HEK293 (cell line): ENCODE results near the gene C8G.
A peak's percentile ranks its signal among the peaks of the same experiment; 100 is the strongest.

Experiments
- CTCF ChIA-PET: fragments of 350-600 bp; formaldehyde crosslinking; extraction: SDS; loops from one replicate; lab custom pipeline; 2021; ENCODE audit warnings: antibody characterized with exemption; lab: Yijun Ruan, JAX
- POLR2A ChIA-PET: fragments of 300-600 bp; formaldehyde crosslinking; extraction: SDS; loops from one replicate; lab custom pipeline; 2020; ENCODE audit warnings: antibody characterized with exemption, inconsistent platforms; lab: Yijun Ruan, JAX
- H3K27ac ChIP-seq: fragments of 200-500 bp; sonication (Bioruptor generic); 2 replicates; pipeline ENCODE4 v1.5.1; 2014; ENCODE audit warnings: low read depth, low read length, control low read depth, inconsistent platforms; ENCODE audit errors: extremely low read depth
- H3K36me3 ChIP-seq, 2 experiments: fragments of 200-500 bp in 1 of 2; sonication (Bioruptor generic) in 1 of 2; 1 replicate in 1 of 2; 2 replicates in 1 of 2; pipeline ENCODE4 v1.5.1; 2014 to 2017; ENCODE audit warnings: inconsistent platforms in 2 of 2, low read length in 2 of 2; ENCODE audit not compliant: control insufficient read depth in 2 of 2, insufficient read depth in 1 of 2
- H3K4me1 ChIP-seq: fragments of 200-500 bp; sonication (Bioruptor generic); 2 replicates; pipeline ENCODE4 v1.5.1; 2014; ENCODE audit warnings: mild to moderate bottlenecking, low read length, inconsistent platforms; ENCODE audit not compliant: control insufficient read depth, insufficient read depth
- H3K4me3 ChIP-seq: 2 replicates; pipeline ENCODE4 v1.5.1; 2011; ENCODE audit warnings: low read depth, mild to moderate bottlenecking, control low read depth, low read length, moderate library complexity
- H3K9me3 ChIP-seq: fragments of 200-500 bp; sonication (Bioruptor generic); 2 replicates; pipeline ENCODE4 v1.5.1; 2014; ENCODE audit warnings: low read depth, low read length, inconsistent platforms; ENCODE audit not compliant: control insufficient read depth, insufficient read depth
- HOXC10 ChIP-seq: sonication (generic); formaldehyde crosslinking; IDR thresholded peaks from 2 replicates; pipeline ENCODE4 v1.8.1; 2023; ENCODE audit warnings: mild to moderate bottlenecking, missing genetic modification reagents
- INSM2 ChIP-seq: fragments of 450-650 bp; formaldehyde crosslinking; IDR thresholded peaks from 2 replicates; pipeline ENCODE4 v1.5.1; 2016; ENCODE audit warnings: missing biosample characterization, missing genetic modification characterization
- SCRT1 ChIP-seq: fragments of 450-650 bp; formaldehyde crosslinking; IDR thresholded peaks from 2 replicates; pipeline ENCODE4 v1.5.1; 2016; ENCODE audit warnings: missing biosample characterization, missing genetic modification characterization, borderline replicate concordance
- ZBTB10 ChIP-seq: fragments of 450-650 bp; formaldehyde crosslinking; IDR thresholded peaks from 2 replicates; pipeline ENCODE4 v1.5.1; 2016; ENCODE audit warnings: missing biosample characterization, missing genetic modification characterization
- ZBTB20 ChIP-seq: fragments of 450-650 bp; formaldehyde crosslinking; IDR thresholded peaks from 2 replicates; pipeline ENCODE4 v1.5.1; 2016; ENCODE audit warnings: missing biosample characterization, missing genetic modification characterization
- ZBTB49 ChIP-seq: fragments of 450-650 bp; formaldehyde crosslinking; IDR thresholded peaks from 2 replicates; pipeline ENCODE4 v1.5.1; 2016; ENCODE audit warnings: missing biosample characterization, missing genetic modification characterization, low read depth
- ZBTB8A ChIP-seq: fragments of 450-650 bp; formaldehyde crosslinking; IDR thresholded peaks from 2 replicates; pipeline ENCODE4 v1.5.1; 2016; ENCODE audit warnings: missing biosample characterization, missing genetic modification characterization
- ZFP41 ChIP-seq: fragments of 450-650 bp; formaldehyde crosslinking; IDR thresholded peaks from 2 replicates; pipeline ENCODE4 v1.5.1; 2016; ENCODE audit warnings: missing biosample characterization, missing genetic modification characterization, borderline replicate concordance
- ZNF132 ChIP-seq: fragments of 450-650 bp; formaldehyde crosslinking; IDR thresholded peaks from 2 replicates; pipeline ENCODE4 v1.5.1; 2017; ENCODE audit warnings: missing biosample characterization, missing genetic modification characterization, borderline replicate concordance
- ZNF19 ChIP-seq: fragments of 450-650 bp; formaldehyde crosslinking; IDR thresholded peaks from 2 replicates; pipeline ENCODE4; 2016; ENCODE audit warnings: missing biosample characterization, missing genetic modification characterization, low read depth
- ZNF26 ChIP-seq: fragments of 450-650 bp; formaldehyde crosslinking; IDR thresholded peaks from 2 replicates; pipeline ENCODE4 v1.5.1; 2016; ENCODE audit warnings: missing biosample characterization, missing genetic modification characterization
- ZNF398 ChIP-seq: fragments of 450-650 bp; formaldehyde crosslinking; IDR thresholded peaks from 2 replicates; pipeline ENCODE4 v1.5.1; 2017; ENCODE audit warnings: missing biosample characterization, missing genetic modification characterization
- ZNF580 ChIP-seq: fragments of 450-650 bp; formaldehyde crosslinking; IDR thresholded peaks from 2 replicates; pipeline ENCODE4 v1.5.1; 2016; ENCODE audit warnings: missing biosample characterization, missing genetic modification characterization
- ZNF701 ChIP-seq: fragments of 450-650 bp; formaldehyde crosslinking; IDR thresholded peaks from 2 replicates; pipeline ENCODE4 v1.5.1; 2016; ENCODE audit warnings: missing biosample characterization, missing genetic modification characterization
- ZNF777 ChIP-seq: fragments of 450-650 bp; formaldehyde crosslinking; IDR thresholded peaks from 2 replicates; pipeline ENCODE4 v1.5.1; 2017; ENCODE audit warnings: missing biosample characterization, missing genetic modification characterization, borderline replicate concordance
- ZNF791 ChIP-seq: fragments of 450-650 bp; formaldehyde crosslinking; IDR thresholded peaks from 2 replicates; pipeline ENCODE4 v1.5.1; 2016; ENCODE audit warnings: missing biosample characterization, missing genetic modification characterization

The C8G gene

GRCh38 chr9:136950656-136951276 lies 5.7 kb downstream of the C8G start:
- no peaks in the 10 kb centered on the region for H3K9me3 ChIP-seq
- H3K27ac ChIP-seq, result peak overlapping the region; percentile 76; the same call in 1 of the 2 replicates
- H3K4me3 ChIP-seq, result no peak overlapping the region; the same call in 1 of the 2 replicates
- no peak for TF ChIP-seq ZBTB10
- no peak for TF ChIP-seq ZBTB8A (tag by site-specific recombination)
- TF ChIP-seq ZFP41 (tag by site-specific recombination), result no peak
- TF ChIP-seq INSM2, result no peak
- no peak for TF ChIP-seq ZNF19 (tag by site-specific recombination)
- no peak for TF ChIP-seq ZBTB49 (tag by site-specific recombination)
- TF ChIP-seq ZNF791, result no peak
- TF ChIP-seq ZNF132 (tag by site-specific recombination), result no peak
- TF ChIP-seq SCRT1, result no peak
- no peak for TF ChIP-seq HOXC10 (CRISPR knock-in tag)
- no peak for TF ChIP-seq ZNF398
- TF ChIP-seq ZNF701, result no peak
- TF ChIP-seq ZNF26 (tag by site-specific recombination), result no peak
- TF ChIP-seq ZNF580, result no peak
- no peak for TF ChIP-seq ZBTB20 (tag by site-specific recombination)
- no peak for TF ChIP-seq ZNF777 (tag by site-specific recombination)
- no peaks in the 10 kb centered on the region; the same call in 1 of the 2 replicates for H3K4me1 ChIP-seq
- ChIA-PET CTCF (interaction anchor here (0.9 to 1.4 kb wide), 3 partner anchors 25 to 84 kb away, joined by 3 to 5 read pairs (median 4); partner anchors contain the start of gene PAXX), POLR2A (interaction anchor here (0.5 to 4.9 kb wide), 5 partner anchors 15 to 136 kb away, joined by 3 to 24 read pairs (median 3); partner anchors contain the start of genes PAXX and SAPCD2)
- H3K36me3 ChIP-seq, result no peaks in the 10 kb centered on the region
